BJ (cell line): Measurements from ENCODE around the gene GTF3C1. TPM values are rescaled to one million over a fixed set of nuclear protein-coding genes. Genes with fewer than 3 reads are reported as not detected.
A peak's percentile ranks its signal among the peaks of the same experiment; 100 is the strongest.

Experiments
- CTCF ChIA-PET: fragments of 350-600 bp; formaldehyde crosslinking; extraction: SDS; loops from one replicate; lab custom pipeline; 2021; ENCODE audit warnings: antibody characterized with exemption, inconsistent platforms; lab: Yijun Ruan, JAX
- POLR2A ChIA-PET: fragments of 300-600 bp; sonication (Branson Sonifier 250); formaldehyde crosslinking; extraction: SDS; loops from one replicate; lab custom pipeline; 2021; ENCODE audit warnings: antibody characterized with exemption; lab: Charles Lee
- DNase-seq: peaks from one replicate; pipeline ENCODE4 v3.0.0-alpha.2; 2011; ENCODE audit warnings: low read depth
- H3K27me3 ChIP-seq: 2 replicates; pipeline ENCODE4 v1.6.0; 2011; ENCODE audit warnings: low read length; ENCODE audit not compliant: control insufficient read depth, insufficient read depth
- H3K36me3 ChIP-seq: 2 replicates; pipeline ENCODE4 v1.5.1; 2011; ENCODE audit warnings: low read length; ENCODE audit not compliant: control insufficient read depth, insufficient read depth
- H3K4me3 ChIP-seq: 2 replicates; pipeline ENCODE4 v1.5.1; 2011; ENCODE audit warnings: low read depth, mild to moderate bottlenecking, control low read depth, low read length
- CTCF ChIP-seq: IDR thresholded peaks from 2 replicates; pipeline ENCODE4 v1.5.1; 2011; ENCODE audit warnings: low read depth, mild to moderate bottlenecking, control low read depth, inconsistent platforms, low read length, moderate library complexity; ENCODE audit not compliant: insufficient read depth
- polyA plus RNA-seq: library from polyadenylated mRNA; depleted of rRNA; stranded (reverse); fragments of >200 nt; gene quantifications from 2 replicates; pipeline ENCODE4 v1.2.3, GENCODE V29; 2011

Gene GTF3C1
- polyA plus RNA-seq, 1 experiment: 35.8 TPM

DNA sequence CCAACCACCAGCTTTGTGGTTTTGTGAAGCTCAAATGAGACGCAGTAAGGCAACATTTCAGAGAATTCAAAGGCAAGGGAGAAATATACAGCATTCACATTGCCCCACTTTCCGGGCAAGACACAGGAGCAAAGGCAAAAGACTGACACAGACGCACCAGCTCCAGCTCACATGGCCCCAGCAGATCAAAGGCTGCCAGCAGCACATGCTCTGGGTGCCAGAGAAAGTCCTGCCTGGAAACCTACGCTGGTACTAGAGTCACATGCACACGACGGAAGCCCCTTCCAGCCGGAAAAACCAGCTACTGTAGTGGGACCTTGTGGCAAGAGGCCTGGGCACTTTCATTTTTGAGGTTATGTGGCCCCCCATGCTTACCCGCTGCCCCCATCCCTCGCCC is 50.1 kb downstream of the GTF3C1 start:
- DNase-seq: no peak
- Histone ChIP-seq H3K36me3 (peaks cover 41% of the 10 kb centered on the region), H3K27me3 (no peaks in the 10 kb centered on the region), H3K4me3 (no peak overlapping the region)
- POLR2A ChIA-PET: no interaction called here
- CTCF ChIA-PET: interaction anchor here (3.5 kb wide), 1 partner anchor 17 kb away, joined by 14 read pairs; no protein-coding TSS in a partner anchor
- no peak for TF ChIP-seq CTCF

- DNase-seq: no peak
- Histone ChIP-seq H3K27me3 (no peaks in the 10 kb centered on the region), H3K4me3 (no peak overlapping the region), H3K36me3 (peaks cover 42% of the 10 kb centered on the region)
- ChIA-PET CTCF (interaction anchor here (3.5 kb wide), 1 partner anchor 17 kb away, joined by 14 read pairs; no protein-coding TSS in a partner anchor), POLR2A (no interaction called here)
- no peak for TF ChIP-seq CTCF
These were observed 50.6 kb downstream of the GTF3C1 start for GRCh38 chr16:27498916-27499658.

DNA sequence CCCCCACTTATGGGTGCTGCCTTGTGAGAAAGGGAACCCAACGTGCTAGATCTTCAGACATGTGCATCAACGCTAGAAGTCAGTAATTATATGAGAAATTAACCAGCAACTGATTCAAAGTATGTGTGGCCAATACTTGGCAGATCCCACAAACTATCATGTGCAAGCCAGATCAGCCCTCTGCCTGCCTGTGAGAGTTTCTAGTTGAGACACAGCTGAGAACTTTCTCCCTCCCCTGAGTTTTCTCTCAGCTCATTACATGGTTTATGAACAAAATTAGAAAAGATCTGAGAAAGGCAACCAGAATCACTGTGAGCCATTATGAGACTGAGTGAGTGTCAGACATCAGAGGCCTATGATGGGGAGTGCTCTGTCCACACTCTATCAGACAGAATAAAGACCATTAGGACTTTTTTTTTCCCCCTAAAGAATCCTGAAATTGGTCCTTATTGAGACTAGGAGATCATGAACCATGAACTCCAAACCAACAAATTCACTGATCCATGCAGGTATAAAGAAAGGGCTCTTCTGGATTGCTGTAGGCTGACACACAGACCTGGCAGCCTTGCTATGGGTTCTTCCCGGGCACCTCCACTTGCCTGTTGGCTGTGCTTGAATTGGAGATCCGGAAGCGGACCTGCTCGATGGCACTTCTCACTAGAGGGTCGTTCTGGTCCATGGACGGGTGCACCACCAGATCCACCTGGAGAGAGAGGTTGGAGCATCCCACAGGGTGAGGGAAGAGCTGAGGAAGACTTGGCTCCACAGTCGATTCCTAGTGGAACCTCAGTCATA is 51.5 kb downstream of the GTF3C1 start:
- no peak overlapping the region for H3K4me3 ChIP-seq
- peaks cover 36% of the 10 kb centered on the region for H3K36me3 ChIP-seq
- TF ChIP-seq CTCF: no peak
- no peaks in the 10 kb centered on the region for H3K27me3 ChIP-seq
- ChIA-PET CTCF (interaction anchor here (3.5 kb wide), 1 partner anchor 18 kb away, joined by 14 read pairs; no protein-coding TSS in a partner anchor), POLR2A (no interaction called here)
- no peak for DNase-seq

DNA sequence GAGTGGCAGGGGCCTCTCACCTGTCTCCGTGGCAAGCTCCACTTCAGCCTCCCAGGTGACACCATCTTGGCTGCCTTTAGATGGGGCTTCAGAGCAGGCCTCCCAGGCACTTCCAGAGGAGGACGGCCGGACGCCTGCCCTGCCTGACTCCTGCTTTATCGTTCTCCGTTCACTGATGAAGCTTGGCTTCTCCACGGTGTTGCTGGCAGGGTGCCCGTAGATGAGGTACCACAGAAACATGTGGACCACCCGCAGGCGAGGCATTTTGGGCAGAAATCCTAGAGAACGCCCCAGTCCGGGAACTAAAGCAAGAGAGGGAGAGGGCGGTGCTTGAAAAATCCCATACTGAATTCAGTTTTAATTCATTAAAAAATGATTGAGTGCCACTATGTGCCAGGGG is 54.5 kb downstream of the GTF3C1 start:
- no peak overlapping the region for H3K4me3 ChIP-seq
- DNase-seq: peak; percentile 42
- ChIA-PET POLR2A (no interaction called here), CTCF (no interaction called here)
- peaks cover 29% of the 10 kb centered on the region for H3K36me3 ChIP-seq
- no peaks in the 10 kb centered on the region for H3K27me3 ChIP-seq
- no peak for TF ChIP-seq CTCF

GRCh38 chr16:27492588-27492979 is 57.1 kb downstream of the GTF3C1 start:
- no peak for TF ChIP-seq CTCF
- no peak for DNase-seq
- H3K27me3 ChIP-seq: no peaks in the 10 kb centered on the region
- CTCF ChIA-PET: no interaction called here
- peaks cover 44% of the 10 kb centered on the region for H3K36me3 ChIP-seq
- POLR2A ChIA-PET: no interaction called here
- H3K4me3 ChIP-seq: no peak overlapping the region
